Measurements from ENCODE around the gene ARRB1.

- no peak for TF ChIP-seq CTCF (IDR thresholded peaks at IDR 0.05; ENCODE audit: low read depth, low read length)
- no peak for TF ChIP-seq EZH2phosphoT487 (IDR thresholded peaks at IDR 0.05; ENCODE audit: low read depth)
Measured at GRCh38 chr11:75313513-75314272, 37.8 kb downstream of the ARRB1 start.

All from OCI-LY3 (cell line).